Ectodermal cell (in vitro differentiated cells): ENCODE data around the gene RPTOR.
A peak's percentile ranks its signal among the peaks of the same experiment; 100 is the strongest.

Experiments
- H3K27ac ChIP-seq: 2 replicates; pipeline ENCODE4 v1.7.0; 2013; ENCODE audit warnings: mild to moderate bottlenecking, low read depth, low read length; ENCODE audit not compliant: insufficient read depth, poor library complexity, severe bottlenecking
- H3K27me3 ChIP-seq: 2 replicates; pipeline ENCODE4 v1.7.0; 2013; ENCODE audit warnings: mild to moderate bottlenecking, low read length; ENCODE audit not compliant: insufficient read depth, control insufficient read depth, poor library complexity, severe bottlenecking
- H3K36me3 ChIP-seq: one replicate; pipeline ENCODE4 v1.7.0; 2013; ENCODE audit warnings: low read length; ENCODE audit not compliant: control insufficient read depth, insufficient read depth
- H3K4me1 ChIP-seq: one replicate; pipeline ENCODE4 v1.7.0; 2013; ENCODE audit warnings: low read length; ENCODE audit not compliant: control insufficient read depth, insufficient read depth
- H3K4me3 ChIP-seq: 2 replicates; pipeline ENCODE4 v1.7.0; 2013; ENCODE audit warnings: low read depth, low read length, control low read depth; ENCODE audit not compliant: insufficient read depth
- H3K9me3 ChIP-seq: 2 replicates; pipeline ENCODE4 v1.7.0; 2013; ENCODE audit warnings: mild to moderate bottlenecking, low read length, moderate library complexity; ENCODE audit not compliant: control insufficient read depth
- WGBS, 2 experiments: methylation state at CpG; one replicate each; pipeline ENCODE4 v1.1.7; 2013; ENCODE audit warnings: missing lambda C conversion rate in 2 of 2; 5-methylcytosine and 5-hydroxymethylcytosine counted together

RPTOR gene

DNA sequence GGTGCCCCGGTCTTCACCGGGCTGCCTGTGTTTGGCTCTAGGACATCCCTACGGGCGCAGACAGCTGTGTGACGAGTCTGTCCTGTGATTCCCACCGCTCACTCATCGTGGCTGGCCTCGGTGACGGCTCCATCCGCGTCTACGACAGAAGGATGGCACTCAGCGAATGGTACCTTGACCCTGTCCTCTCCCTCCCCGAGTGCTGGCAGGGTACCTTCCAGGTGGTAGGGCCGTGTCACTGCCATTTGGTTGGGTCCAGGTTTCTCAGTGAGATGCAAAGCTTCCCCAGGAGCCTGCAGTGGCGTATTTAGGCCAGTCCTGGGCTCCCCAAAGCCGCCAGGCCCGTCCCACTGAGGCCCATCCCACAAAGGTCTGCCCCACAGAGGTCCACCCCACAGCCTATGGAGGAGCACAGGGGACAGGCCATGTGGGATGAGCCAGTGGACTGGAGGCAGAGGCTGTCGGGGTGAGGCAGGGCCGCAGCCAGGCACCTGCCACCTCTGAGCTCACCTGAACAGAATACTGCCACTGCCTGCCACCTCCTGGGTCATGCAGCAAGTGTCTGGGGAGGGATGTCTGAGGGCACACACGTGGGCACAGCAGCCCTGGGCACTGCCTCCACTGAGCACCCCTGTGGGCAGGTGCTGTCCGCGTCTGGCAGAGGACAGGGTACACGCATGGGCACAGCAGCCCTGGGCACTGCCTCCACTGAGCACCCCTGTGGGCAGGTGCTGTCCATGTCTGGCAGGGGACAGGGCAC lies 415.6 kb downstream of the RPTOR start:
- peaks cover 10% of the 10 kb centered on the region for H3K4me1 ChIP-seq
- no peak overlapping the region for H3K4me3 ChIP-seq
- 95% methylated on average over 24 of the region's 24 CpGs for WGBS, 2 experiments
- no peaks in the 10 kb centered on the region for H3K9me3 ChIP-seq
- no peak overlapping the region for H3K27ac ChIP-seq
- no peaks in the 10 kb centered on the region for H3K36me3 ChIP-seq
- H3K27me3 ChIP-seq, result no peaks in the 10 kb centered on the region

DNA sequence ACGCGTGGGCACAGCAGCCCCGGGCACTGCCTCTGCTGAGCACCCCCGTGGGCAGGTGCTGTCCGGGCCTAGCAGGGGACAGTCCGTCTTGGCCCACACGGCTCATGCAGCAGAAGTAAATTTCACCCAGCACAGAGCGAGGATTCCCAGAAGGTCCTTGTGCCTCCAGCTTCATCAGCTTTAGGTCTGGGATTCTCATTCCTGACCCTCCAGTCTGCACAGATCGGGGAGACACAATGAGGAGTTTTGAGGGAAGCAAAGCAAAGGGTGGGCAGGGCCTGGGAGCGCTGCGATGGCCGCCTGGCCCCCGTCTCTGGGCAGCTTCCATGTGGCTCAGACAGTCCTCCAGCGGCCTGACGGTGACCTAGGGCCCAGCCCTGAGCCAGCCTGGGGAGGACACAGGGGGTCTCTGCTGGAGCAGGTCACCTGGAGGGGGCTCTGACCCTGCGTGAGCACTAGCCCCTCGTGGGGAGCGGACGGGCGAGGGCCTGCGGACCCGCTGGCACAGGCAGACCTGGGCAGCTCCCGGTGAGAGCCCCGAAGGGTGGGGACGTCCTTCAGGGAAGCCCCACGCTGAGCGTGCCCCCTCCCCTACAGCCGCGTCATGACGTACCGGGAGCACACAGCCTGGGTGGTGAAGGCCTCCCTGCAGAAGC lies 416.3 kb downstream of the RPTOR start:
- Histone ChIP-seq H3K36me3 (no peaks in the 10 kb centered on the region), H3K9me3 (no peaks in the 10 kb centered on the region), H3K27me3 (no peaks in the 10 kb centered on the region), H3K27ac (no peak overlapping the region), H3K4me1 (peaks cover 10% of the 10 kb centered on the region), H3K4me3 (no peak overlapping the region)
- WGBS, 2 experiments, result 95% methylated on average over 31 of the region's 31 CpGs

DNA sequence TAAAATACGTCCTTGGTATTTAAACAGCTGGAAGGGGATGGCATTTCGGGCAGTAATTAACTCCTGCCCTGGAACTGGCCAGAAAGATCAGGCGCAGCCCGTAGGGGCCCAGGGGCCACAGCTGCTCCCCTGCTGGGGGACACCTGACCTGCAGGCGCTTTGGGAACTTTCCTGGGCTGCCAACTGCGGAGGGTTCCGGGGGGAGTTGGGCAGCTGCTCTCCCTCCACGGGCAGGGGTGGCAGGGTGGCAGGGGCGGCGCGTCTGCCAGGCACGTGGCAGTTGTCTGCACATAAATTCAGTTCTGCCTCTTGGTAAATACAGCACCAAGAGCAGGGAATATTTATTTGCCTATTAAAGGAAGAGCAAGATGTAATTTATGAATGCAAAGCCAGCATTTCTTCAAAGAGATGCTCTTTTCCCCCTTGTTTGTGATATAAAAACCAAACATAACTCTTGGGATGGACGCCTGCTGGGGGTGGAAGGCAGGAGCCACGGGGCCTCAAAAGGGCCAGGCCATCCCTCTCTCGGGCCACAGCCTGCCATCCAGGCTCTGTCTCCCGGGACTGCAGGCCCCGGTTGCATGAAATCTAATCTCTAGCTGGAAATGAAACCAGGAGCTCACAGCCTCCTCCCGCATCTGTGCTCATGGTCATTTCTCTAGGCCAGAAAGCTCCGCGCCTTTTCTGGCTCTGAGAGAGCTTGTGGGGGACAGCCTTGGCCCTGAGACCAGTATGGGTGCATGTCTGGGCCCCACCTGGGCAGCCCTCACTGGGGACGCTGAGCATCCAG lies 417.1 kb downstream of the RPTOR start:
- H3K9me3 ChIP-seq, result no peaks in the 10 kb centered on the region
- no peaks in the 10 kb centered on the region for H3K27me3 ChIP-seq
- H3K27ac ChIP-seq, result no peak overlapping the region
- 92% methylated on average over 21 of the region's 21 CpGs for WGBS, 2 experiments
- no peak overlapping the region for H3K4me3 ChIP-seq
- peaks cover 10% of the 10 kb centered on the region for H3K4me1 ChIP-seq
- H3K36me3 ChIP-seq, result no peaks in the 10 kb centered on the region

GRCh38 chr17:80962356-80963329 lies 418.0 kb downstream of the RPTOR start:
- H3K27me3 ChIP-seq, result no peaks in the 10 kb centered on the region
- H3K9me3 ChIP-seq, result no peaks in the 10 kb centered on the region
- WGBS, 2 experiments, result 93 to 95% methylated on average over 40 to 41 of the region's 41 CpGs
- H3K4me1 ChIP-seq, result peaks cover 10% of the 10 kb centered on the region
- no peak overlapping the region for H3K4me3 ChIP-seq
- no peak overlapping the region for H3K27ac ChIP-seq
- no peaks in the 10 kb centered on the region for H3K36me3 ChIP-seq

DNA sequence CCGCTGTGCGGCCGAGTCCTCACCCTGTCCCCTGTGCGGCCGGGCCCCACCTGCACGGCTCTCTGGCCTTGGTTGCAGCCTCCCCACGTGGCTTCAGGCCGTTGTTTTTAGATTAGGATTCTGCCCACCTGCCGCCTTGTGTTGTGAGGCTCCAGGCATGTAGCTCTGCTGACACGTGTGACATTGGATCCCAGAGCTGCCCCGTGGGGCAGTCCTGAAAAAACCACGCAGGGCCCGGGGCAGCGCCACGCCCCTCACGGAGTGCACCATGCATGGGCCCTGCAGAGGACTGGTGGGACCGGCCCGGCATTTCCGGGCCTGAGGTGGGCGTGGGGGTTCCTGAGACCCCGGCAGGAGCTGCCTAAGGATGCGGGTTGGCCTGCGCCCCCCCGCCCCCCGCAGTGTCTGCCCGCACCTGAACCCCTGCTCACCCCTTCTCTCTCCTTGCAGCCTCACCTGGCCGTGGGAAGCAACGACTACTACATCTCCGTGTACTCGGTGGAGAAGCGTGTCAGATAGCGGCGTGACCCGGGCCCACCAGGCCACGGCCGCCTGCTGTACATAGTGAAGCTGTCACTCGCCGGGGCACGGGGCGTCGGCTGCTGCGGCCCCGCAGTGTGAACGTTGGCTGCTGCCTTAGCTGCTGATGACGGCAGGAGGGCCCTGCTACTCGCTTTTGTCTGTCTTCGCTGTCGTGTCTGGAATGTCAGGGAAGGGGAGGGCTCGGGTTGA lies 419.3 kb downstream of the RPTOR start:
- H3K27ac ChIP-seq, result no peak overlapping the region
- peaks cover 10% of the 10 kb centered on the region for H3K4me1 ChIP-seq
- 72 to 73% methylated on average over 49 of the region's 49 CpGs for WGBS, 2 experiments
- no peaks in the 10 kb centered on the region for H3K9me3 ChIP-seq
- H3K4me3 ChIP-seq, result no peak overlapping the region
- no peaks in the 10 kb centered on the region for H3K36me3 ChIP-seq
- H3K27me3 ChIP-seq, result no peaks in the 10 kb centered on the region

DNA sequence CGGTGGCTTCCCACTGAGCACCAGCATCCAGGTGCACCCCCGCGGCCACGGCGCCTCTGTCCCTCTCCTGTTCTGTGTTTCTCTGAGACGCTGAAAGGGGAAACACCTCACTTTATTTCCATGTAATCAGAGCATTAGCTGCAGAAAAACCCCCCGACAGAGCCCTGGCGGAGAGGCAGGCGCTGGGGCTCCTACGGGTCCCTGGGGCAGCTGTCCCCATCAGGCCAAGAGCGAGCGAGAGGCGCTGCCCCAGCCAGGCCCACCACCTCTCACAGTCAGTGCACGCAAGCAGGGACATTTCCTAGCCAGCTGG lies 419.9 kb downstream of the RPTOR start:
- no peaks in the 10 kb centered on the region for H3K36me3 ChIP-seq
- H3K4me1 ChIP-seq, result peaks cover 9% of the 10 kb centered on the region
- WGBS, 2 experiments, result 66 to 72% methylated on average over 14 of the region's 14 CpGs
- H3K4me3 ChIP-seq, result no peak overlapping the region
- H3K27me3 ChIP-seq, result no peaks in the 10 kb centered on the region
- peak overlapping the region; percentile 23 for H3K27ac ChIP-seq
- H3K9me3 ChIP-seq, result no peaks in the 10 kb centered on the region

DNA sequence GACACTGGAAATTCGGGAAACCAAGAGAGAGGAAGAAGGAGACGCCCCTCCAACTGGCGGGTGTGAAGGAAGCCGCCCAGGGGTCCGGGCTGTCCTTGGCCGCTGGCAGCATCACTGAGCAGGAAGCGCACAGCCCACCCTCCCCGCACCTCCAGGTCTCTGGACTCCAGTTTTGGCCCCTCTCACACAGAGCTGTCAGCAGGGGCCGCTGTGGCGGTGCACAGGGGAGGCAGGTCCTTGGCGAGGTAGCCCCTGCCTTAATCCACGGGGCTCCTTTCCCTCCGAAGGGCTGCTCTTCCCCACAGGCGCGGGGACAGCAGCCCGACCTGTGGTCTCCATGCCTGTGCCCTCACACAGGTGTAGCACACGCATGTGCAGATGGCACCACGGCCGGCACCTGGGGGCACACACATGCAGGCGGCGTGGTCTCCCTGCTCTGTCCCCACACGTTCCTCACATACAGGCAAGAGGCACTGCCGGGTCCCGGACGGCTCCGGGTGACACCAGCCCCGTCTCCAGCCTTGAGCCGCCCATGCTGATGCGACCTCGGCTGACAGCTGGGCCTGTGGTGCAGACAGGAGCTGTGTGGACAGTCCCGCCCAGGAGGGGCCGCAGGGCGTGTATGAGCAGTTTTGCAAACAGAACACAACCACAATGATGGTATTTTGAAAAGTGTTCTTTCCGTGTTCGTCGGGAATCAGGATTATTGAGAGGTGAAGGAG lies 420.4 kb downstream of the RPTOR start:
- Histone ChIP-seq H3K27me3 (no peaks in the 10 kb centered on the region), H3K36me3 (no peaks in the 10 kb centered on the region), H3K27ac (peak overlapping the region; percentile 23), H3K4me3 (no peak overlapping the region), H3K4me1 (peaks cover 7% of the 10 kb centered on the region), H3K9me3 (no peaks in the 10 kb centered on the region)
- 92 to 93% methylated on average over 36 of the region's 36 CpGs for WGBS, 2 experiments

DNA sequence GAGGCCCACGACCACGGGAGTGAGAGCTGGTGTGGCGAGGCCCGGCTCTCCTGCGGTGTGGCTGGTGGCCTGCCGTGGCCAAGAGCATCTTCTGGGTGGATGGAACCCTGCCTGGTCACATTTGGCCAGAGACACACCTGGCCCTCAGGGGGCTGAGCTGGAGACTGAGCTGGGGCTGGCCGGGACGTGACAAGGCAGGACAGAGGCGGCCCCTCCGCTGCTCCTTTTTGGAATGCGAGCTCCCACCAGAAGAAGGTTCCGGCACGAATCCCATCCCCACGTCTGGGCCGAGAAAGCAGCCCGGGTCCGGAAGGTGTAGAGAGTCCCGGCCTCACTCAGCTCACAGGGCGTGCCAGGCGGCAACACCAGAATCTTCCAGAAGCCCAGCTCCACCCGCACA lies 421.0 kb downstream of the RPTOR start:
- H3K4me1 ChIP-seq, result peaks cover 13% of the 10 kb centered on the region
- H3K4me3 ChIP-seq, result no peak overlapping the region
- 92 to 93% methylated on average over 21 of the region's 21 CpGs for WGBS, 2 experiments
- no peaks in the 10 kb centered on the region for H3K36me3 ChIP-seq
- no peaks in the 10 kb centered on the region for H3K9me3 ChIP-seq
- no peak overlapping the region for H3K27ac ChIP-seq
- no peaks in the 10 kb centered on the region for H3K27me3 ChIP-seq

GRCh38 chr17:80967404-80967872 lies 422.8 kb downstream of the RPTOR start:
- Histone ChIP-seq H3K36me3 (no peaks in the 10 kb centered on the region), H3K4me3 (no peak overlapping the region), H3K27ac (no peak overlapping the region), H3K4me1 (peaks cover 16% of the 10 kb centered on the region), H3K9me3 (no peaks in the 10 kb centered on the region), H3K27me3 (no peaks in the 10 kb centered on the region)
- WGBS, 2 experiments, result 95 to 96% methylated on average over 19 of the region's 19 CpGs
